T-helper 17 cell (primary cell): ENCODE data around the gene SLC25A42. TPM values are rescaled to one million over a fixed set of nuclear protein-coding genes. Genes with fewer than 3 reads are reported as not detected.
A peak's percentile ranks its signal among the peaks of the same experiment; 100 is the strongest.

ENCODE experiments used
- ATAC-seq: fragments of 150-1000 bp; cut with Tn5 transposase; 2 replicates; pipeline ENCODE4 v1.10.0; 2021; ENCODE audit warnings: mild to moderate bottlenecking, moderate library complexity
- DNase-seq, 3 donors: peaks; one replicate each; pipeline versions ENCODE4 v3.0.0 to v3.0.0-alpha.2; 2020 to 2021
- H3K9me3 ChIP-seq: one replicate; pipeline ENCODE4 v1.7.0; 2013; ENCODE audit warnings: low read length, mild to moderate bottlenecking; ENCODE audit not compliant: control insufficient read depth, poor library complexity, severe bottlenecking
- H3K27ac Mint-ChIP-seq: one replicate; pipeline ENCODE4 v1.8.0; 2022; ENCODE audit warnings: mild to moderate bottlenecking, moderate library complexity, mixed read lengths
- H3K27me3 Mint-ChIP-seq: one replicate; pipeline ENCODE4 v1.8.0; 2022; ENCODE audit warnings: mixed read lengths
- H3K36me3 Mint-ChIP-seq: one replicate; pipeline ENCODE4 v1.8.0; 2022; ENCODE audit warnings: low read depth, mixed read lengths
- H3K4me1 Mint-ChIP-seq: one replicate; pipeline ENCODE4 v1.8.0; 2022; ENCODE audit warnings: mild to moderate bottlenecking, mixed read lengths
- H3K4me3 Mint-ChIP-seq: one replicate; pipeline ENCODE4 v1.8.0; 2022; ENCODE audit warnings: mild to moderate bottlenecking, moderate library complexity, mixed read lengths
- total RNA-seq, 4 donors: library from RNA in 2 of 4; stranded (reverse) in 2 of 4; gene quantifications; one replicate each; pipeline ENCODE4 v1.2.3 and lab custom pipeline; 2022 to 2026

Gene SLC25A42
- total RNA-seq, 2 donors from 2014 or later, result 17.1 to 18.9 TPM

DNA sequence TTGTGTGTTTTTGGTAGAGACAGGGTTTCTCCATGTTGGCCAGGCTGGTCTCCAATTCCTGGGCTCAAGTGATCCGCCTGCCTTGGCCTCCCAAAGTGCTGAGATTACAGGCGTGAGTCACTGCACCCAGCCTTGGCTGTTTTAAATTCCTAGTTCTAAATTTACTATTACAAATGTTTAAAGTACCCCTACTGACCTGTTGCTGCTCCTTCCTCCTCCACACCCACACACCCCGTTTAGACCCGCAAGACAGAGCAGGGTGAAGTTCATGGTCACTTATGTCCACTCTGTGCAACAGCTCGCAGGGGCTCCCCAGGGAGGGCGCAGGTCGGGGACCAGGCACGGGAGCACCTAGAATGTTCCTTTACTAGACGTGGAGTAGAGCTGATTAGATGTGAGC is 45.8 kb downstream of the SLC25A42 start:
- H3K4me1 Mint-ChIP-seq, result peaks cover 8% of the 10 kb centered on the region
- no peak overlapping the region for H3K27ac Mint-ChIP-seq
- H3K9me3 ChIP-seq, result no peaks in the 10 kb centered on the region
- no peaks in the 10 kb centered on the region for H3K27me3 Mint-ChIP-seq
- ATAC-seq (no peak), DNase-seq (no peak)
- no peaks in the 10 kb centered on the region for H3K36me3 Mint-ChIP-seq
- no peak overlapping the region for H3K4me3 Mint-ChIP-seq

DNA sequence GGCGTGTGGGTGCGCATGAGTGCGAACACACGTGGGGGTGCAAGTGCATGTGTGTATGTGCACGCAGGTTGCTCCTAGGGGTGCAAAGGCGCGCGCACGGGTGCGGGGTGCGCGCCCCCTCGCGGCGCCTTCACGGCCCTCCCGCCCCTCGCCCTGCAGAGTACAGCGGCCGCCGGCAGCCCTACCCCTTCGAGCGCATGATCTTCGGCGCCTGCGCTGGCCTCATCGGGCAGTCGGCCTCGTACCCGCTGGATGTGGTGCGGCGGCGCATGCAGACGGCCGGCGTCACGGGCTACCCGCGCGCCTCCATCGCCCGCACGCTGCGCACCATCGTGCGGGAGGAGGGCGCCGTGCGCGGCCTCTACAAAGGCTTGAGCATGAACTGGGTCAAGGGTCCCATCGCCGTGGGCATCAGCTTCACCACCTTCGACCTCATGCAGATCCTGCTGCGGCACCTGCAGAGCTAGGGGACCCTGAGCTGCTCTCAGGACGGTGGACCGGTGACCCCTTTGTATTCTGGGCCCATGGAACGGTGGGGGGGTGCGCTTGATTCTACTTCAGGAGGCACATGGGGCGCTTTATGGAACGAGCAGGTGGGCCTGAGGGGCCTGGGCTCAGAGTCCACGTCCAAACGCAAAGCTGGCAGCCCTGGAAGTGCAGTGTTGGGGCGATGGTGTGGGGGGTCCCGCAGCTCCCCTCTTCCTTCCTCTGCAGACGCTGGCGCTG is 46.8 kb downstream of the SLC25A42 start:
- no peaks in the 10 kb centered on the region for H3K9me3 ChIP-seq
- no peaks in the 10 kb centered on the region for H3K27me3 Mint-ChIP-seq
- DNase-seq (no peak), ATAC-seq (peak; percentile 39)
- peaks cover 8% of the 10 kb centered on the region for H3K4me1 Mint-ChIP-seq
- H3K4me3 Mint-ChIP-seq, result no peak overlapping the region
- H3K27ac Mint-ChIP-seq, result no peak overlapping the region
- no peaks in the 10 kb centered on the region for H3K36me3 Mint-ChIP-seq

DNA sequence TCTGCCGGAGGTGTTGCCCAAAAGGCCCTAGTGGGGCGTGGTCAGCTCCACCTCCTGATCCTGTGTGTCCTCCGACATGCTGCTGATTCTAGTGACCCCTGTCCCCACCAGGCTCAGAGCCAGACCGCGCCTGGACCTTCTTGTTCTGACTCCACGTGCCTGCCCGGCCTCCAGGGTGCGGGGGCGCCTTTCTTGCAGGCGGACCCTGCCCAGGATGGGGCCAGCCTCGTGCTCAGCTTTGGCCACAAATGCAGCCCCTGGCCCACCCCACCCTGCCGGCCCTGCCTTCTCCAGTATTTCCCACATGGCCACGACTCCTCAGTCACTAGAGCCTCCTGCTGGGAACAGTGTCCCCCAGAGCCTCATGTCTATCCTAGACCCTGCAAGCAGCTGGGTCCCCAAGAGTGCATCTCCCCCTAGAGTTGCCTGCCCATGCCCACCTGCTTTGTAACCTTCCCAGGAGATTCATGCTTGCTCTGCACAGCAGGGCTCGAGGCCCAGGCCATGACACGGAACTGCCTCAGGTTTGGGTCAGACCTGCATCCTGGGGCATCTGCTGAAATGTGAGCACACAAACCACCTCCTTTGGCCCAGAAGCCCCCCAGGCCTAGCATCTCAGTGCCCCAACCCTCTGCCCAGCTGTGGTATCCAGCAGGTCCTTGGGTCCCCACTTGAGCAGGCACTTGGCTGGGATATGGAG is 47.5 kb downstream of the SLC25A42 start:
- DNase-seq (no peak), ATAC-seq (no peak)
- no peaks in the 10 kb centered on the region for H3K9me3 ChIP-seq
- H3K4me1 Mint-ChIP-seq, result peaks cover 6% of the 10 kb centered on the region
- no peak overlapping the region for H3K4me3 Mint-ChIP-seq
- H3K27ac Mint-ChIP-seq, result no peak overlapping the region
- H3K27me3 Mint-ChIP-seq, result no peaks in the 10 kb centered on the region
- H3K36me3 Mint-ChIP-seq, result no peaks in the 10 kb centered on the region

GRCh38 chr19:19111967-19112580 is 48.3 kb downstream of the SLC25A42 start:
- DNase-seq (no peak), ATAC-seq (no peak)
- Mint-ChIP-seq H3K27ac (no peak overlapping the region), H3K4me1 (peaks cover 6% of the 10 kb centered on the region), H3K4me3 (no peak overlapping the region), H3K27me3 (no peaks in the 10 kb centered on the region), H3K36me3 (no peaks in the 10 kb centered on the region)
- no peaks in the 10 kb centered on the region for H3K9me3 ChIP-seq

GRCh38 chr19:19113040-19113626 is 49.3 kb downstream of the SLC25A42 start:
- H3K9me3 ChIP-seq, result no peaks in the 10 kb centered on the region
- Mint-ChIP-seq H3K27me3 (no peaks in the 10 kb centered on the region), H3K27ac (peak overlapping the region; percentile 34), H3K4me1 (peaks cover 6% of the 10 kb centered on the region), H3K36me3 (no peaks in the 10 kb centered on the region), H3K4me3 (no peak overlapping the region)
- DNase-seq, result no peak
- no peak for ATAC-seq

- H3K4me1 Mint-ChIP-seq, result no peaks in the 10 kb centered on the region
- peaks cover 3% of the 10 kb centered on the region for H3K36me3 Mint-ChIP-seq
- peak; percentile 48 for ATAC-seq
- H3K9me3 ChIP-seq, result no peaks in the 10 kb centered on the region
- no peak overlapping the region for H3K27ac Mint-ChIP-seq
- DNase-seq, result peak in 1 of 3 donors; percentile 26
- H3K27me3 Mint-ChIP-seq, result no peaks in the 10 kb centered on the region
- H3K4me3 Mint-ChIP-seq, result no peak overlapping the region
These were observed 52.2 kb downstream of the SLC25A42 start for GRCh38 chr19:19115954-19116353.

- H3K4me1 Mint-ChIP-seq, result no peaks in the 10 kb centered on the region
- H3K4me3 Mint-ChIP-seq, result no peak overlapping the region
- ATAC-seq, result no peak
- H3K9me3 ChIP-seq, result no peaks in the 10 kb centered on the region
- peaks cover 7% of the 10 kb centered on the region for H3K36me3 Mint-ChIP-seq
- no peak for DNase-seq
- no peak overlapping the region for H3K27ac Mint-ChIP-seq
- no peaks in the 10 kb centered on the region for H3K27me3 Mint-ChIP-seq
These were observed 55.8 kb downstream of the SLC25A42 start for GRCh38 chr19:19119325-19120237.

DNA sequence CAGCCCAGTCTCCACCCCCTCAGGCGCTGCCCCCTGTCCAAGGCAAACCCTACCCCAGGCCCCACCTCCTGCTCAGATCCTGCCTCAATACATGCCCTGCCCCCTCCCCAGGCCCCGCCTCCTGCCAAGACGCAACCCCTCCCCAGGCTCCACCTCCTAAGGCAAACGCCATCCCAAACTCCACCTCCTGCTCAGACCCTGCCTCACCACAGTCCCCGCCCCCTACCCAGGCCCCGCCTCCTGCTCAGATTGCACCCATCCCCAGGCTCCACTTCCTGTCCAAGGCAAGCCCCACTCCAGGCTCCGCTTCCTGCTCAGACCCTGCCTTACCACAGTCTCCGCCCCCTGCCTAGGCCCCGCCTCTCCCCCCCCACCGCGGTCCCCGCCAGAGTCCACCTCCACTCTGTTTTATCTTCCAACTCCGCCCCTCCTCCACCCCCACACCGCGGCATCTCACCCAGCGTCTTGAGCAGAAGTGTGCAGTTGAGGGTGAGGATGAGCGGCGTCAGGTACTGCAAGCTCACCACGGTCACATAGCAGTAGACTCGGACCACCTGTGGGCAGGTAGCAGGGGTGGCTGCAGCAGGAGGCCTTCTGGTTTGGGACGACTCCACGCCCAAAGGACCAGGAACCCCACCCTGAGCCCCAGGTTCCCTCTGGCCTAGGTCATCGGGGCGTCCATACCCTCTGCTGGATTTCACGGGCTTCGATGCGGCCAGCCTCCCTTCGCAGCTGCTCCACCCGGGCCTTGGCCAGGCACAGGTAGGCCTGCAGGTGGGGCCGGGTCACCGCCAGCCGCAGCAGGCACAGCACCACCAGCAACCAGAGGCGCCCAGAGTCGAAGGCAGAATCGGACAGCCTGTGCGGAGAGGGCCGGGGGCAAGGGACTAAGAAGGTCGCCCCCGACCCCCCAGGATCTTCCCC is 56.8 kb downstream of the SLC25A42 start:
- DNase-seq (no peak), ATAC-seq (no peak)
- H3K27ac Mint-ChIP-seq, result no peak overlapping the region
- H3K36me3 Mint-ChIP-seq, result peaks cover 7% of the 10 kb centered on the region
- no peaks in the 10 kb centered on the region for H3K4me1 Mint-ChIP-seq
- no peaks in the 10 kb centered on the region for H3K9me3 ChIP-seq
- H3K27me3 Mint-ChIP-seq, result no peaks in the 10 kb centered on the region
- peak overlapping the region; percentile 28 for H3K4me3 Mint-ChIP-seq

DNA sequence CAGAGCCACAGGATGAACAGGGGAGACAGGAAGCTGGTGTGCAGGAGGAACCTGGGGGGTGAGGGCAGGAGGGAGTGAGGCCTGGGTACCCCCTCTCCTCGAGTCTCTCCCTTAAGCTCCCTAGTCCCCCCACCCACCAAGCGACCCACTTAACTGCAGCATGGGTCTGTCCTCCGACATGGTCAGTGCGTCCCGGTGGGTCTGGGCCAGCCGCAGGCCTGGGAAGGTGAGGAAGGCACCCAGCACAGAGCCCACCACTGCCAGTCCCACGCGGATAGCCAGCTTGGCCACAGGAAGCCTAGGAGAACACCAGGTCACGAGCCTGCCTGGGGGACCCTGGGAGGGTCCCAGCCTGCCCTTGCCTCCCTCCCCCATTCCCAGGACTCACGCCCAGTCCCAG is 57.6 kb downstream of the SLC25A42 start:
- Mint-ChIP-seq H3K36me3 (peaks cover 7% of the 10 kb centered on the region), H3K4me3 (no peak overlapping the region), H3K27ac (no peak overlapping the region), H3K4me1 (no peaks in the 10 kb centered on the region), H3K27me3 (no peaks in the 10 kb centered on the region)
- ATAC-seq (no peak), DNase-seq (no peak)
- no peaks in the 10 kb centered on the region for H3K9me3 ChIP-seq

GRCh38 chr19:19122902-19123301 is 59.1 kb downstream of the SLC25A42 start:
- no peak for DNase-seq
- no peak overlapping the region for H3K27ac Mint-ChIP-seq
- no peaks in the 10 kb centered on the region for H3K4me1 Mint-ChIP-seq
- ATAC-seq, result no peak
- H3K27me3 Mint-ChIP-seq, result no peaks in the 10 kb centered on the region
- no peaks in the 10 kb centered on the region for H3K9me3 ChIP-seq
- H3K4me3 Mint-ChIP-seq, result no peak overlapping the region
- H3K36me3 Mint-ChIP-seq, result peaks cover 7% of the 10 kb centered on the region

GRCh38 chr19:19123386-19123785 is 59.6 kb downstream of the SLC25A42 start:
- no peaks in the 10 kb centered on the region for H3K9me3 ChIP-seq
- no peak overlapping the region for H3K27ac Mint-ChIP-seq
- no peaks in the 10 kb centered on the region for H3K27me3 Mint-ChIP-seq
- ATAC-seq (no peak), DNase-seq (no peak)
- H3K36me3 Mint-ChIP-seq, result peaks cover 7% of the 10 kb centered on the region
- no peaks in the 10 kb centered on the region for H3K4me1 Mint-ChIP-seq
- no peak overlapping the region for H3K4me3 Mint-ChIP-seq

- H3K36me3 Mint-ChIP-seq, result peaks cover 4% of the 10 kb centered on the region
- no peak overlapping the region for H3K4me3 Mint-ChIP-seq
- H3K27ac Mint-ChIP-seq, result no peak overlapping the region
- DNase-seq (no peak), ATAC-seq (no peak)
- no peaks in the 10 kb centered on the region for H3K27me3 Mint-ChIP-seq
- H3K4me1 Mint-ChIP-seq, result no peaks in the 10 kb centered on the region
- H3K9me3 ChIP-seq, result no peaks in the 10 kb centered on the region
These were observed 62.3 kb downstream of the SLC25A42 start for GRCh38 chr19:19126102-19126501.
